GM12878 (cell line): ENCODE results near the gene CYP26B1. TPM values are rescaled to one million over a fixed set of nuclear protein-coding genes. Genes with fewer than 3 reads are reported as not detected.

Source experiments
- ATAC-seq: fragments of 200-7000 bp; cut with Tn5 transposase; 3 replicates; pipeline ENCODE4 v1.9.1; 2020; ENCODE audit warnings: mild to moderate bottlenecking, moderate library complexity
- BruUV-seq: library from RNA; stranded (reverse); fragments of 400-500 nt; replicated peaks from 2 replicates; lab custom pipeline; 2021; lab: Mats Ljungman, UMichigan
- CTCF ChIA-PET: fragments of 300-600 bp; sonication (Branson Sonifier 250); formaldehyde crosslinking; extraction: SDS; loops from one replicate; lab custom pipeline; 2021; ENCODE audit warnings: inconsistent platforms; lab: Yijun Ruan, JAX
- POLR2A ChIA-PET: fragments of 350-600 bp; formaldehyde crosslinking; extraction: SDS; loops from one replicate; lab custom pipeline; 2021; ENCODE audit warnings: inconsistent platforms; lab: Charles Lee
- RAD21 ChIA-PET: fragments of 300-600 bp; sonication (Branson Sonifier 250); formaldehyde crosslinking; loops from one replicate; lab custom pipeline; 2023; ENCODE audit warnings: antibody characterized with exemption; ENCODE audit not compliant: unreplicated experiment; lab: Charles Lee
- SMC1A ChIA-PET: fragments of 300-600 bp; sonication (Branson Sonifier 250); formaldehyde crosslinking; loops from one replicate; lab custom pipeline; 2023; ENCODE audit not compliant: unreplicated experiment, uncharacterized antibody; lab: Charles Lee
- DNase-seq: peaks from one replicate; pipeline ENCODE4 v3.0.0-alpha.2; 2011; ENCODE audit warnings: low read depth, low spot score
- FAIRE-seq: peaks from 3 replicates; lab custom pipeline; 2011; peaks lifted over from hg19 to GRCh38; lab: Jason Lieb, UNC
- H2AFZ ChIP-seq: 2 replicates; pipeline ENCODE4 v1.6.0; 2011; ENCODE audit warnings: low read depth, low read length, control low read depth; ENCODE audit not compliant: control insufficient read depth
- H3K27ac ChIP-seq: 2 replicates; pipeline ENCODE4 v1.5.1; 2011; ENCODE audit warnings: control low read depth; ENCODE audit not compliant: control insufficient read depth, insufficient read depth
- H3K27me3 ChIP-seq, 2 experiments: replicated peaks in 1 of 2; 2 replicates each; pipeline versions ENCODE4 v1.6.0 to v1.6.1; 2011; ENCODE audit warnings: low read length in 1 of 2; ENCODE audit not compliant: control insufficient read depth in 2 of 2, insufficient read depth in 2 of 2
- H3K36me3 ChIP-seq, 2 experiments: 2 replicates each; pipeline ENCODE4 v1.5.1; 2011; ENCODE audit warnings: low read length in 1 of 2; ENCODE audit not compliant: control insufficient read depth in 2 of 2, insufficient read depth in 2 of 2
- H3K4me1 ChIP-seq: 2 replicates; pipeline ENCODE4 v1.6.1; 2011; ENCODE audit warnings: mild to moderate bottlenecking, low read length, moderate library complexity, mixed read lengths; ENCODE audit not compliant: control insufficient read depth, insufficient read depth
- H3K4me2 ChIP-seq: 2 replicates; pipeline ENCODE4 v1.6.0; 2011; ENCODE audit warnings: control low read depth; ENCODE audit not compliant: control insufficient read depth, insufficient read depth
- H3K4me3 ChIP-seq: fragments of 200-600 bp; sonication (generic); 2 replicates; pipeline ENCODE4 v1.5.1; 2016
- H3K79me2 ChIP-seq: 2 replicates; pipeline ENCODE4 v1.6.0; 2011; ENCODE audit warnings: low read length; ENCODE audit not compliant: control insufficient read depth, insufficient read depth
- H3K9ac ChIP-seq: 2 replicates; pipeline ENCODE4 v1.8.0; 2011; ENCODE audit warnings: low read length, control low read depth, mixed read lengths; ENCODE audit not compliant: control insufficient read depth, insufficient read depth
- H3K9me3 ChIP-seq: replicated peaks from 3 replicates; pipeline ENCODE4 v1.5.1; 2011; ENCODE audit warnings: mild to moderate bottlenecking, low read length; ENCODE audit not compliant: control insufficient read depth, insufficient read depth
- H4K20me1 ChIP-seq: 2 replicates; pipeline ENCODE4 v1.6.0; 2011; ENCODE audit not compliant: control insufficient read depth, insufficient read depth
- ATF3 ChIP-seq: IDR thresholded peaks from 2 replicates; pipeline ENCODE4 v1.6.1; 2011; ENCODE audit warnings: low read depth, mild to moderate bottlenecking, low read length, moderate library complexity, borderline replicate concordance; ENCODE audit errors: extremely low read depth
- CEBPZ ChIP-seq: fragments of 150-350 bp; IDR thresholded peaks from 2 replicates; pipeline ENCODE4 v1.6.1; 2016; ENCODE audit warnings: low read depth, low read length
- E4F1 ChIP-seq: fragments of 450-650 bp; IDR thresholded peaks from 2 replicates; pipeline ENCODE4 v1.6.1; 2018; ENCODE audit warnings: borderline replicate concordance, mild to moderate bottlenecking; ENCODE audit not compliant: partially characterized antibody
- NFYB ChIP-seq: IDR thresholded peaks from 2 replicates; pipeline ENCODE4 v1.6.1; 2011; ENCODE audit warnings: low read depth, mild to moderate bottlenecking, low read length, improper control_type of control experiment, moderate library complexity; ENCODE audit not compliant: insufficient read depth
- NKRF ChIP-seq: fragments of 450-650 bp; conservative IDR thresholded peaks from 2 replicates; pipeline ENCODE4 v1.6.1; 2017; ENCODE audit warnings: mild to moderate bottlenecking, moderate library complexity
- ZSCAN29 ChIP-seq: fragments of 450-650 bp; IDR thresholded peaks from 2 replicates; pipeline ENCODE4 v1.6.1; 2017; ENCODE audit warnings: mild to moderate bottlenecking, moderate library complexity
- WGBS: methylation state at CpG from one replicate; pipeline ENCODE4 v1.1.6; 2016; ENCODE audit warnings: low lambda C conversion rate; ENCODE audit not compliant: insufficient replicate concordance, insufficient coverage; ENCODE audit errors: missing lambda C conversion rate; 5-methylcytosine and 5-hydroxymethylcytosine counted together
- in situ Hi-C: fragments of 300-500 bp; cut with MboI; formaldehyde crosslinking; loops from 9 replicates; pipeline ENCODE4 v1.14.3; 2018; ENCODE audit warnings: mixed read lengths
- intact Hi-C: fragments of 100-400 bp; cut with micrococcal nuclease; formaldehyde crosslinking; loops from one replicate; pipeline ENCODE4 v1.14.2; 2022; ENCODE audit not compliant: unreplicated experiment
- polyA plus RNA-seq, 11 experiments: library from polyadenylated mRNA; depleted of rRNA in 4 of 11; unstranded in 6 of 11; stranded (reverse) in 5 of 11; fragments of >200 nt; fragmentation: Nextera tagmentation in 4 of 11; fragmentation: Illumina TruSeq in 1 of 11; extraction: Ambion mirVana in 4 of 11; extraction: Trizol in 1 of 11; gene quantifications; 1 replicate in 1 of 11; 2 replicates in 10 of 11; pipeline versions ENCODE4 v1.2.1 to v1.2.3, GENCODE V29; 2011 to 2016; ENCODE audit warnings: inconsistent platforms in 2 of 11, missing spikeins in 2 of 11, low read depth in 1 of 11
- total RNA-seq, 4 experiments: library from RNA; depleted of rRNA in 3 of 4; stranded (reverse); fragments of >200 nt in 3 of 4; fragmentation: Illumina TruSeq in 1 of 4; extraction: Trizol in 1 of 4; gene quantifications; 2 replicates each; pipeline versions ENCODE4 v1.2.1 to v1.2.3, GENCODE V29; 2013 to 2021
- TF ChIP-seq, protein P1 (sequence below), 3 experiments: IDR thresholded peaks in 2 of 3; conservative IDR thresholded peaks in 1 of 3; 2 replicates each; pipeline ENCODE4 v1.5.1; 2011; ENCODE audit warnings: low read depth in 3 of 3, low read length in 3 of 3, mild to moderate bottlenecking in 3 of 3, control low read depth in 2 of 3, moderate library complexity in 2 of 3, inconsistent platforms in 1 of 3, mixed read lengths in 1 of 3; ENCODE audit not compliant: control insufficient read depth in 2 of 3, insufficient read depth in 1 of 3; ENCODE audit errors: extremely low read depth in 1 of 3
- TF ChIP-seq, protein P2 (sequence below): fragments of 450-650 bp; formaldehyde crosslinking; IDR thresholded peaks from 2 replicates; pipeline ENCODE4 v1.4.0; 2022; ENCODE audit warnings: mild to moderate bottlenecking, moderate library complexity

CYP26B1 gene
- total and polyA plus RNA-seq, 10 of the 15 experiments (the other 5 are each of a cell fraction or from before 2014, with no cell fraction given) = not detected

GRCh38 chr2:72181616-72182015 is 34.0 kb upstream of the CYP26B1 start:
- Histone ChIP-seq H3K4me1 (no peaks in the 10 kb centered on the region), H3K9ac (no peak overlapping the region), H3K9me3 (no peaks in the 10 kb centered on the region), H3K36me3 (no peaks in the 10 kb centered on the region), H3K27ac (no peak overlapping the region), H2AFZ (no peak overlapping the region), H4K20me1 (no peaks in the 10 kb centered on the region), H3K79me2 (no peaks in the 10 kb centered on the region), H3K4me3 (no peak overlapping the region), H3K27me3 (no peaks in the 10 kb centered on the region), H3K4me2 (no peak overlapping the region)
- FAIRE-seq (no peak), DNase-seq (no peak), ATAC-seq (no peak)
- CTCF ChIA-PET = no interaction called here
- WGBS = 12% methylated on average over 2 of the region's 2 CpGs
- RAD21 ChIA-PET = no interaction called here
- intact Hi-C loops (no loop called here), in situ Hi-C loops (no loop called here)
- SMC1A ChIA-PET = no interaction called here
- no TSS peak for BruUV-seq
- POLR2A ChIA-PET = no interaction called here
- TF ChIP-seq, protein P1, sequence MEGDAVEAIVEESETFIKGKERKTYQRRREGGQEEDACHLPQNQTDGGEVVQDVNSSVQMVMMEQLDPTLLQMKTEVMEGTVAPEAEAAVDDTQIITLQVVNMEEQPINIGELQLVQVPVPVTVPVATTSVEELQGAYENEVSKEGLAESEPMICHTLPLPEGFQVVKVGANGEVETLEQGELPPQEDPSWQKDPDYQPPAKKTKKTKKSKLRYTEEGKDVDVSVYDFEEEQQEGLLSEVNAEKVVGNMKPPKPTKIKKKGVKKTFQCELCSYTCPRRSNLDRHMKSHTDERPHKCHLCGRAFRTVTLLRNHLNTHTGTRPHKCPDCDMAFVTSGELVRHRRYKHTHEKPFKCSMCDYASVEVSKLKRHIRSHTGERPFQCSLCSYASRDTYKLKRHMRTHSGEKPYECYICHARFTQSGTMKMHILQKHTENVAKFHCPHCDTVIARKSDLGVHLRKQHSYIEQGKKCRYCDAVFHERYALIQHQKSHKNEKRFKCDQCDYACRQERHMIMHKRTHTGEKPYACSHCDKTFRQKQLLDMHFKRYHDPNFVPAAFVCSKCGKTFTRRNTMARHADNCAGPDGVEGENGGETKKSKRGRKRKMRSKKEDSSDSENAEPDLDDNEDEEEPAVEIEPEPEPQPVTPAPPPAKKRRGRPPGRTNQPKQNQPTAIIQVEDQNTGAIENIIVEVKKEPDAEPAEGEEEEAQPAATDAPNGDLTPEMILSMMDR (IDR thresholded peaks at IDR 0.05 in 2 of 3, conservative IDR thresholded peaks at IDR 0.05 in 1 of 3; ENCODE audit: control insufficient read depth in 2 of 3, extremely low read depth in 1 of 3, insufficient read depth in 1 of 3, low read depth in 3 of 3, low read length in 3 of 3) = no peak
- no peak for TF ChIP-seq ZSCAN29
- TF ChIP-seq, protein P2, sequence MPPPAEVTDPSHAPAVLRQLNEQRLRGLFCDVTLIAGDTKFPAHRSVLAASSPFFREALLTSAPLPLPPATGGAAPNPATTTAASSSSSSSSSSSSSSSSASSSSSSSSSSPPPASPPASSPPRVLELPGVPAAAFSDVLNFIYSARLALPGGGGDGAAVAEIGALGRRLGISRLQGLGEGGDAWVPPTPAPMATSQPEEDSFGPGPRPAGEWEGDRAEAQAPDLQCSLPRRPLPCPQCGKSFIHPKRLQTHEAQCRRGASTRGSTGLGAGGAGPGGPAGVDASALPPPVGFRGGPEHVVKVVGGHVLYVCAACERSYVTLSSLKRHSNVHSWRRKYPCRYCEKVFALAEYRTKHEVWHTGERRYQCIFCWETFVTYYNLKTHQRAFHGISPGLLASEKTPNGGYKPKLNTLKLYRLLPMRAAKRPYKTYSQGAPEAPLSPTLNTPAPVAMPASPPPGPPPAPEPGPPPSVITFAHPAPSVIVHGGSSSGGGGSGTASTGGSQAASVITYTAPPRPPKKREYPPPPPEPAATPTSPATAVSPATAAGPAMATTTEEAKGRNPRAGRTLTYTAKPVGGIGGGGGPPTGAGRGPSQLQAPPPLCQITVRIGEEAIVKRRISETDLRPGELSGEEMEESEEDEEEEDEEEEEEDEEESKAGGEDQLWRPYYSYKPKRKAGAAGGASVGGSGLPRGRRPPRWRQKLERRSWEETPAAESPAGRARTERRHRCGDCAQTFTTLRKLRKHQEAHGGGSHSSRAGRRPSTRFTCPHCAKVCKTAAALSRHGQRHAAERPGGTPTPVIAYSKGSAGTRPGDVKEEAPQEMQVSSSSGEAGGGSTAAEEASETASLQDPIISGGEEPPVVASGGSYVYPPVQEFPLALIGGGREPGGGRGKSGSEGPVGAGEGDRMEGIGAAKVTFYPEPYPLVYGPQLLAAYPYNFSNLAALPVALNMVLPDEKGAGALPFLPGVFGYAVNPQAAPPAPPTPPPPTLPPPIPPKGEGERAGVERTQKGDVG = no peak
- TF ChIP-seq CEBPZ = no peak
- no peak for TF ChIP-seq ATF3
- TF ChIP-seq NKRF = no peak
- no peak for TF ChIP-seq E4F1
- TF ChIP-seq NFYB = no peak
